Measurements from ENCODE around the gene TMC2.
A peak's percentile ranks its signal among the peaks of the same experiment; 100 is the strongest.

TMC2 gene

DNA sequence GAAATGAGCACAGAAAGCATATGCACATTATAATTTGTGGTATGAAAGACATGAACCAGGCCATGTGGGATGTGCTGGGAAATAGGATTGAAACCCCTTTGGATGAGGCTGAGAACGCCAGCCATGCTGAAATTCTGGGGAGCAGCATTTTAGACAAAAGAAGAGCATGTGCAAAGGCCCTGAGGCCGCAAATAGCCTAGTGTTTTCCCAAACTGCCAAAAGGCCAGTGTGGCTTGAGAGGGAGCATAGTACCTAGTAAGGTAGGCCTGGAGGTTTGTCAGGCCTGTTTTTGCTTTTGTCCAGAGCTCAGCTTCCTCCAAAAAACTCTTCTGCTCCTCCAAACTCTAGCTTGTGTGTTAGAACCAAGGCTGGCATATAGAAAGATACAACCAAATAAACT, 58.7 kb downstream of the TMC2 start:
- DNase-seq, result no peak

- no peak for DNase-seq
Measured at GRCh38 chr20:2596673-2597279, 60.4 kb downstream of the TMC2 start.

- no peak for DNase-seq
Measured at GRCh38 chr20:2599288-2600006, 63.1 kb downstream of the TMC2 start.

DNA sequence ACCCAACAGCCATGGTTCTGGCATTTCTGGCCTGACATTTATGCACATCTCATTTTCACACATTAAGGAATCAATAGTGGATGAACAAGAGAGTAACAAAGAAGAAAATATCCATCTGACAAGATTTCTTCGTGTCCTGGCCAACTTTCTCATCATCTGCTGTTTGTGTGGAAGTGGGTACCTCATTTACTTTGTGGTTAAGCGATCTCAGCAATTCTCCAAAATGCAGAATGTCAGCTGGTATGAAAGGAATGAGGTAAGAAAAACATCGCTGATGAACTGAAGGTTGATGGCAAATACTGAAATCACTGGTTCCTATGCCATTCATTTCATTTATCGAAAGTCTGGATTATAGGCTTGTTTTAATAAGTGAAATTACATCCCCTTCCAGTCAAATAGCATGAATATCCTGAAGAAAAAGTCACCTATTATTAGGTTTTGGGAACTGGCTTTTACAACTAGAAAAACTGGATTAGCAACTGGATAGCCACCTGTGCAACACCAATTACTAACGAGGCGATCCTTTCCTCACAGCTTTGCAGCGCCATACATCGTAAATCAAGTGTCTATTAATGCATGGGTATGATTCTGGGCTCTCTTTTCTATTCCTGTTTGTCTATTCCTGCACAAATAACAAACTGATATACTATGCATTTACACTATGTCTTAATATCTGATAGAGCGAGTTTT, 65.8 kb downstream of the TMC2 start:
- DNase-seq, result no peak

- DNase-seq, result peak; percentile 6
Measured at GRCh38 chr20:2602746-2603145, 66.4 kb downstream of the TMC2 start.

- peak; percentile 78 for DNase-seq
Measured at GRCh38 chr20:2603816-2604505, 67.6 kb downstream of the TMC2 start.

GRCh38 chr20:2604506-2604835, 68.1 kb downstream of the TMC2 start:
- DNase-seq, result no peak

DNA sequence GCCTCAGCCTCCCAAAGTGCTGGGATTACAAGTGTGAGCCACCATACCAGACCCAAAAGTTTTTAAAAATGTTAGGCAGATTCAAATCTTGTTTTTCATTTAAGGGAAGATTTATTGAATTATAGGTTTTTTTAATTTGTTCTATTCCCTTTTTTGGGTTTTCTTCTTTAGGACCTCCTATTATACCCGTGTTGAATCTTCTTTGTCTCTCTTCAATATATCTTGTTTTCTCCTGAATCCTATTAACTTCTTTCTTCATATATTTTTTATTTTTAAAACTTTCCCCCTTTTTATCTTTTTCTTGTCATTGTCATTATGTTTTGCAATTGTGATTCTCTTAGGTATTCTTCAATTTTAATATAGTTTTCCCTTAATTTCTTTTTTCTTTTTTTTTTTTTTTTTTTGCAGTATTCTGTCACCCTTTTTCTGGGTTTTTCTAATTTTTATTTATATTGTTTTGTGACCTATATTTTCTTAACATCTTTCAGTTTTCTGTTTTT, 70.2 kb downstream of the TMC2 start:
- DNase-seq, result no peak

DNA sequence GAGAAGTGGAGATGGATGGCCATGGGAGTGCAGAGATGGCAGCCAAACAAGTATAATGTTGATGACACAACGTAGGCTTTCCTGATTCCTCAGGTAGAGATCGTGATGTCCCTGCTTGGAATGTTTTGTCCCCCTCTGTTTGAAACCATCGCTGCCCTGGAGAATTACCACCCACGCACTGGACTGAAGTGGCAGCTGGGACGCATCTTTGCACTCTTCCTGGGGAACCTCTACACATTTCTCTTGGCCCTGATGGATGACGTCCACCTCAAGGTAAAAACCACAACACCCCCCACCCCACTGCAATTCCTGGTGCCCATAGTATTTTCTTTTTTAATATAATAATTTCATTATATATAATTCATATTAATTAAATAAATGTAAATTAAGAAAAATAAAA, 74.0 kb downstream of the TMC2 start:
- no peak for DNase-seq

- DNase-seq, result no peak
Measured at GRCh38 chr20:2610941-2611720, 74.8 kb downstream of the TMC2 start.

- no peak for DNase-seq
Measured at GRCh38 chr20:2612073-2612472, 75.7 kb downstream of the TMC2 start.

DNA sequence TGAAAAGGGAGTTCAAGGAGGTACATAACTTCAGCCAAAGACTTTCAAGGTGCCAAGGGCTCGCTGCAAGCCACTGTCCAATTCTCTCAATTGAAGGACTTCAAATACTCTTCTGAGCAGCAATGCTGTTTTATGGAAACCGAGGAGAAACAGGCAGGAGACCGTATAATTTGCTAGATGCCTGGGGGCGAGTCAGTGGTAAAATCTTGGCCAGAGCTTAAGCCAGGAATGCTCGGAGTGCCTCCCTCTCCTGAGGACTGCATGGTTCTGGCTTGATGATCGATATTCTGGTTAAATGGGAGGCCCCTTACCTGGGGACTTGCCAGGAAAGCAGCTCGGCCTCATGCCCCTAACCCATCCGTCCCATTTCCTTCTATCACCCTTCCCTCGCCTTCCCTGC, 80.3 kb downstream of the TMC2 start:
- DNase-seq, result no peak

GRCh38 chr20:2617099-2617714, 80.8 kb downstream of the TMC2 start:
- DNase-seq, result no peak

DNA sequence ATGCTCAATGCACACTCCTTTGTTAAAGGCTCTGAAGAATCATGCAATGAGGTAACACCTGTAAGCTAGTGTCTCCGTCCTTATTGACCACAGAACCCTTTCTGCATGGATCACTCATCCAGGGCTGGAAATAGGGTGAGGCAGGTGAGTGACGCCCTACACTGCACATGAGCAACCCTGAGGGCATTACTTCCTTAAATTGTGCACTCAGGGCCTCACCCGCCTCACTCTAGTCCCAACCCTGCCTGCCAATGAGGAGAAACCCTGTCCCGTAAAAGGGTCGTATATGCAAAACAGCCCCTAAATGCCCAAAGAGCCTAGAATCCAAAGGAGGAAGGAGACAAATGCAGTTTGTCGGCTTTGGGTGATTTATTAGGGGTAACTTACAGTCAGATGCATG, 82.4 kb downstream of the TMC2 start:
- no peak for DNase-seq

GRCh38 chr20:2619337-2619736, 83.0 kb downstream of the TMC2 start:
- DNase-seq, result no peak

- no peak for DNase-seq
Measured at GRCh38 chr20:2619961-2620595, 83.7 kb downstream of the TMC2 start.

GRCh38 chr20:2624190-2624589, 87.8 kb downstream of the TMC2 start:
- DNase-seq, result no peak

DNA sequence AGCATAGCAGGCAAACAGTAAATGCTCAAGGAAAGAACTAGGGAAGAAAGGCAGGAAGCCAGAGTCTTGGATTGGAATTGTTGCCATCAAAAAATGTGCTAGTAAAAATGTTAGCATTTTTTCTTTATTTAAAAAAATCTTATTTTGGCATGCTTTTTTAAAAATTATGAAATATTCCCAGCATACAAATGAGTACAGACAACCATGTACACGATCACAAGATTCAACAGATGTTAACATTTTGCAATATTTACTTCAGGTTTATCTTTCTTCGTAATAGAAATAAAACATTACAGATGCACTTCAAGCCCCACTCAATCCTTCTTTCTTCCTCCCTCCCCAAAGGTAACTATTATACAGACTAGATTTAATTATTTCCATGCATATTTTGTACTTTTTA, 88.7 kb downstream of the TMC2 start:
- DNase-seq, result no peak

DNA sequence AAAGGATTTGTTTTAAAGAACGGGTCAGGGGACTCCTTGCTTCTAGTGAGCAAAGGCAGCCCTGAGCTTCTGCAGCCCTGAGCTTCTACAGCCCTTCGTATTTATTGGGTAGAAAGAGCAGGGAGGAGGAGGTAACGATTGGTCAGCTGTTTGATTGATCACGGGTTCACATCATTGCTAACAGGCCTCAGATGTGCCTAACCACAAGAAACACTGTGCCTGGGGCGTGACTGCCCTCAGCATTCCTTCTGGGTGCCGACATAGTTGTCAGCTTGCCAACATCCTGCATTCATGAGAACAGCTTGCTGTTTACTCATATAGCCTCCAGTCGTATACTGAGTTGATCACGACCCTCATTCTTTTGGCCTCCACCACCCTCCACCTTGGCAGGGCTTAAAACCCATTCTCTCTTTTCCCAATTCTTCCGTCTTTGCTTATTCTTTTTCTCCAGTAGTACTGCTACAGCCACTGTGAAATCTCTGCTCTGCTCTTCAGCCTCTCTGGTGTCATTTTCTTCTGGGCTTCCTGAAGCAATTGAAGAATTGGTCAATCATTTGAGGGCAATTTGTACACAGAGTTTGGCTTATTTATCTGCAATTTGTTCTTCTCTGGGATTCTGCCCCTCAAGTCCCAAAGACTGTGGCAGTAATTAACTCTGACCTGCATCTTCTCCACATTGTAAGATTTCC, 90.6 kb downstream of the TMC2 start:
- DNase-seq, result no peak

DNA sequence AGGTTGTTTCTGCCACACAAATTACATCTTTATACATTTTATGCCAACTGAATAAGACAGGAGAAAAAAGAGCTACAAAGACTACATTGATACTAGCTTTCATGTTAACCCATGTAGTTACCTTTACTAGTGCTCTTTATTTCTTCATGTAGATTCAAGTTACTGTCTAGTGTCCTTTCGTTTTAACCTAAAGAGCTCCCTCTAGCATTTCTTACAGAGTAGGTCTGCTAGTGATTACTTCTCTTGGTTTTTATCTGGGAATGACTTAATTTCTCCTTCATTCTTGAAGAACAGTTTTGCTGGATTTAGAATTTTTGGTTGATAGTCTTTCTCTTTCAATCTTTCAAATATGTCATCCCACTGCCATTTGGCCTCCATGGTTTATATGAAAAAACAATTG, 94.9 kb downstream of the TMC2 start:
- peak; percentile 30 for DNase-seq

DNA sequence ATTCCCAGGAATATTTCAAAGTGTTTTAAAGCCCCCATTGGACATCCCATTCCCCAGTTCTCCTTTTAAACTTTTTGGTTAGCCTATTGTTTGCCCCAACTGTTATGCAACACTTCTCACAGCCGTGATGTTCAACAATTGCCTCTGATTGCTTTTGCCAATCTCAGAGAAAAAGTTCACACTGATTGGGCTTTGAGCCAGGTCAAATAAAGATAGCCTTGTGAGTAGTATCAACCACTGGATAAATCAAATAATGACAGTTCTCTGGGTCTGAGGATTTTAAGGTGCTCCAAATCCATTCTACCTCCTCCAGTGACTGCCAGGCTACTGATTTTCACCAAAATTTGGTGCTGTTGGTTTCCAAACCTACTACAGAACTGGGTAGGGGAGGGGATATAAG, 97.0 kb downstream of the TMC2 start:
- no peak for DNase-seq
